Smooth muscle cell (in vitro differentiated cells): ENCODE measurements around the gene SLC23A2. TPM values are rescaled to one million over a fixed set of nuclear protein-coding genes. Genes with fewer than 3 reads are reported as not detected.

Experiments
- DNase-seq: peaks from one replicate; lab custom pipeline; 2025; ENCODE audit not compliant: unreplicated experiment; lab: John Stamatoyannopoulos, UW
- H2AFZ ChIP-seq: fragments of 200-600 bp; sonication (generic); 2 replicates; pipeline ENCODE4 v1.6.0; 2016; ENCODE audit warnings: antibody characterized with exemption, low read depth, mild to moderate bottlenecking
- H3F3A ChIP-seq: fragments of 200-600 bp; sonication (generic); 2 replicates; pipeline ENCODE4 v1.6.0; 2017; ENCODE audit warnings: antibody characterized with exemption, low read depth
- H3K27ac ChIP-seq: fragments of 200-600 bp; sonication (generic); 2 replicates; pipeline ENCODE4 v1.5.1; 2016; ENCODE audit warnings: low read depth, mild to moderate bottlenecking
- H3K27me3 ChIP-seq: fragments of 200-600 bp; sonication (generic); 2 replicates; pipeline ENCODE4 v1.6.1; 2016; ENCODE audit warnings: low read depth, mild to moderate bottlenecking
- H3K36me3 ChIP-seq: fragments of 200-600 bp; sonication (generic); 2 replicates; pipeline ENCODE4 v1.5.1; 2016; ENCODE audit warnings: low read depth
- H3K4me1 ChIP-seq: fragments of 200-600 bp; sonication (generic); 2 replicates; pipeline ENCODE4 v1.5.1; 2016; ENCODE audit warnings: low read depth
- H3K4me2 ChIP-seq: fragments of 200-600 bp; sonication (generic); 2 replicates; pipeline ENCODE4 v1.6.0; 2016; ENCODE audit warnings: mild to moderate bottlenecking
- H3K4me3 ChIP-seq: fragments of 200-600 bp; sonication (generic); 2 replicates; pipeline ENCODE4 v1.5.1; 2016; ENCODE audit warnings: mild to moderate bottlenecking
- H3K79me2 ChIP-seq: fragments of 200-600 bp; sonication (generic); 2 replicates; pipeline ENCODE4 v1.6.0; 2016; ENCODE audit warnings: low read depth, mild to moderate bottlenecking
- H3K9ac ChIP-seq: fragments of 200-600 bp; sonication (generic); 2 replicates; pipeline ENCODE4 v1.6.0; 2016; ENCODE audit warnings: low read depth
- H3K9me3 ChIP-seq: fragments of 200-600 bp; sonication (generic); replicated peaks from 2 replicates; pipeline ENCODE4 v1.5.1; 2016; ENCODE audit warnings: low read depth
- H4K20me1 ChIP-seq: fragments of 200-600 bp; sonication (generic); 2 replicates; pipeline ENCODE4 v1.6.0; 2016; ENCODE audit warnings: low read depth
- CTCF ChIP-seq: fragments of 200-600 bp; sonication (generic); IDR thresholded peaks from 2 replicates; pipeline ENCODE4 v1.5.1; 2017; ENCODE audit warnings: borderline replicate concordance, mild to moderate bottlenecking, antibody characterized with exemption; ENCODE audit not compliant: insufficient read depth, poor library complexity, severe bottlenecking
- WGBS: methylation state at CpG from one replicate; pipeline ENCODE4 v1.1.7; 2016; ENCODE audit warnings: low lambda C conversion rate; 5-methylcytosine and 5-hydroxymethylcytosine counted together
- polyA plus RNA-seq: library from polyadenylated mRNA; unstranded; fragments of >200 nt; fragmentation: Nextera tagmentation; extraction: Ambion mirVana; gene quantifications from 2 replicates; pipeline ENCODE4 v1.2.1, GENCODE V29; 2016
- total RNA-seq: library from RNA; depleted of rRNA; stranded (reverse); fragments of >200 nt; gene quantifications from 2 replicates; pipeline ENCODE4 v1.2.3, GENCODE V29; 2014

SLC23A2 gene
- total and polyA plus RNA-seq, 2 experiments from 2014 or later: 1.4 to 5.0 TPM

- WGBS: 66% methylated on average over 5 of the region's 5 CpGs
Measured at GRCh38 chr20:4929686-4930397, 71.5 kb downstream of the SLC23A2 start.

GRCh38 chr20:4926531-4927156, 74.7 kb downstream of the SLC23A2 start:
- no peak overlapping the region for H3K9ac ChIP-seq
- H2AFZ ChIP-seq: no peak overlapping the region
- H3F3A ChIP-seq: no peaks in the 10 kb centered on the region
- WGBS: 83% methylated on average over 6 of the region's 6 CpGs
- H3K9me3 ChIP-seq: no peaks in the 10 kb centered on the region
- no peak for TF ChIP-seq CTCF
- H3K27me3 ChIP-seq: no peaks in the 10 kb centered on the region
- DNase-seq: no peak
- H3K36me3 ChIP-seq: no peaks in the 10 kb centered on the region
- H3K4me2 ChIP-seq: peak overlapping the region; percentile 68
- H3K27ac ChIP-seq: peak overlapping the region; percentile 64
- H3K4me3 ChIP-seq: no peak overlapping the region
- H3K79me2 ChIP-seq: no peaks in the 10 kb centered on the region
- no peaks in the 10 kb centered on the region for H3K4me1 ChIP-seq
- no peaks in the 10 kb centered on the region for H4K20me1 ChIP-seq

More at GRCh38 chr20:4929686-4930397, 71.5 kb downstream of the SLC23A2 start:
- Histone ChIP-seq H3K36me3 (no peaks in the 10 kb centered on the region), H3K79me2 (no peaks in the 10 kb centered on the region), H3K27ac (no peak overlapping the region), H3F3A (no peaks in the 10 kb centered on the region), H4K20me1 (no peaks in the 10 kb centered on the region), H3K4me1 (no peaks in the 10 kb centered on the region), H3K27me3 (no peaks in the 10 kb centered on the region), H3K4me2 (no peak overlapping the region), H2AFZ (no peak overlapping the region), H3K4me3 (no peak overlapping the region), H3K9ac (no peak overlapping the region), H3K9me3 (no peaks in the 10 kb centered on the region)
- no peak for DNase-seq
- TF ChIP-seq CTCF: no peak

GRCh38 chr20:4925842-4926530, 75.3 kb downstream of the SLC23A2 start:
- Histone ChIP-seq H3K4me1 (no peaks in the 10 kb centered on the region), H3F3A (no peaks in the 10 kb centered on the region), H2AFZ (no peak overlapping the region), H3K4me3 (no peak overlapping the region), H3K36me3 (no peaks in the 10 kb centered on the region), H3K27ac (peak overlapping the region; percentile 64), H3K9me3 (no peaks in the 10 kb centered on the region), H4K20me1 (no peaks in the 10 kb centered on the region), H3K9ac (no peak overlapping the region), H3K27me3 (no peaks in the 10 kb centered on the region), H3K79me2 (no peaks in the 10 kb centered on the region), H3K4me2 (peak overlapping the region; percentile 68)
- DNase-seq: no peak
- no peak for TF ChIP-seq CTCF
- WGBS: 52% methylated on average over 15 of the region's 15 CpGs
